Activated T-cell treated with anti-CD3 and anti-CD28 coated beads for 48 hours (primary cell): ENCODE measurements around the gene CLHC1.
"Not testable (repeated sequence)": the region's sequence is repeated elsewhere in the genome, so short reads cannot be mapped to it uniquely, and the experiment has no call there.

Experiments used
- DNase-seq: peaks from one replicate; pipeline ENCODE4 v3.0.0-alpha.2; 2020; ENCODE audit warnings: low read depth

Gene CLHC1

DNA sequence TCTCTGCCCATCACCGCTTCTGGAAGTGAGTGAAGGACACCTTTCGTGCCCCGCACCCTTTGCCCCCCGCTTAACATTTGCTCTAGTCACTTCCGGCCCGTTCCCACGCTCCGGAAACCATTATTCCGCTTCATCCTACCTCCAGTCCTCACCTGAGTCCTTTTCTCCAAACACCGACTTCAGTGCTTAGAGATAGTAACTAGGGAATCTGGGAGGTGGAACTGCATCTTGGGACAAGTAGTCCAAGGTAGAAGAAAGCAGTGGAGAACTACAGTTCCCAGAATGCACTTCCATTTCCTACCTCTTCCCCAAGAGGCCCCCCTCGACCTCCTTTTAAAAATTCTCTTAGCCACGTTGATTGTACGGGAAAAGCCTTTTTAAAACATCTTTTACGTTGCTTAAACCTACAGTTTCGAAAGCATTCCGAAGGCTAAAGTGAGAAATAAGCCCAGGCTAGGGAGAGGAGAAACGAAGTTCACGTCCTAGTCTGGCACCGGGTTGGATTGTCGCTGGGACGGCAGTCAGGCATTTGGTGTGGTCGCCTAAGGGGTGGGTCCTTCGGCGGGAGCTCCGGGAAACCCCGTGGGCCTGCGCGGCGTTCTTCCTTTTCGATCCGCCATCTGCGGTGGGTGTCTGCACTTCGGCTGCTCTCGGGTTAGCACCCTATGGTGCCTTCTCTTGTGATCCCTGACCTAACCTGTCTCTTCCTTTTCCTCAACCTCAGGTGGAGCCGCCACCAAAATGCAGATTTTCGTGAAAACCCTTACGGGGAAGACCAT, at the start of gene CLHC1, which contains the start of gene RPS27A:
CLHC1 (minus strand) TSS at position 210 of the 779 bp plus-strand sequence. CDS start 9,882 bp downstream, outside the sequence.
RPS27A (plus strand) TSS at position 605 of the 779 bp plus-strand sequence; CDS start at position 742, 137 bp downstream.
- peak; percentile 89 for DNase-seq

DNA sequence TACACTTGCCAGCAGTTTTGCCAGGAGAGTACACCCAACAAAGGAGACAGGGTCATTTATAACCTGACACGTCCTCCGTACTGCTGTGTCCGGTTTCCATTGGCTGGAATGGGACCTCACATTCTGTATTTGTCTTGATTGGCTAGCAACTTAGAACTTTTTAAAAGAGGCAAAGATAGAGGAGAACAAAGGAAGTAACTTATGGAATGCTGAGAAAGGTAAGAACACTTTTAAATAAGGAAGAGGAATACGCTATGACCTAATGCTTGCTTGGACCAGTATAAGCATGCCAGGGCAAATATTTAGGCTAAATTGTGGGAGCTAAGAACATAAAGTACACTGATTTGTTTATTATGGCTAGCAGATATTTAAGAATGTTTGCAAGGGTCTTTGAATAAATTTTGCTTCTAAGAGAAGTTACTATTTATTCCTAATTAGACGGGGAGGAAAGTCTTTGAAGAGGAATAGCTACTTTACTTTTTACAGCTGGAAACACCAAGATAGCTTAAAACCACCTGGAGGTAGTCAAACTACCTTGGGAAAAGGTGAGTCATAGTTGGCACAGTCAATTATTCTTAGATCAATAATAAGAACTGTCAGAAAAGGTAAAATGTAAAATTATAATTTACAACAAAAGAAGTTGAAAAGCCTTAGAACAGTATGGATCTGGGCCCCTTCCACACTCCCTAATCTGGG, 48.9 kb upstream of the CLHC1 start:
- DNase-seq: not testable (repeated sequence)

DNA sequence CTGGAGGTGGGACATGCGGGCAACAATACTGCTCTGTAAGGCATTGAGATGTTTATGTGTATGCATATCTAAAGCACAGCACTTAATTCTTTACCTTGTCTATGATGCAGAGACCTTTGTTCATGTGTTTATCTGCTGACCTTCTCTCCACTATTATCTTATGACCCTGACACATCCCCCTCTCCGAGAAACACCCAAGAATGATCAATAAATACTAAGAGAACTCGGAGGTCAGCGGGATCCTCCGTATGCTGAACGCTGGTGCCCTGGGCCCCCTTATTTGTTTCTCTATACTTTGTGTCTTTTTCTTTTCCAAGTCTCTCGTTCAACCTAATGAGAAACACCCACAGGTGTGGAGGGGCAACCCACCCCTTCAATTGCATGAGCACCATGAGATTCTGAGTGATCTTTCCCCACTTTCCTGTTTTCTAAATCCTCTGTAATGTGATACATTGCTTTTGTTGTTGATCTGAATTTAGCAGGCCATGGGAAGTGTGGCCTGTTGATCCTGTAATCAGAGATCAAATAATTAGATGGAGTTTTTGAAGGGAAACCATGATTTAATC, 47.8 kb upstream of the CLHC1 start:
- not testable (repeated sequence) for DNase-seq

DNA sequence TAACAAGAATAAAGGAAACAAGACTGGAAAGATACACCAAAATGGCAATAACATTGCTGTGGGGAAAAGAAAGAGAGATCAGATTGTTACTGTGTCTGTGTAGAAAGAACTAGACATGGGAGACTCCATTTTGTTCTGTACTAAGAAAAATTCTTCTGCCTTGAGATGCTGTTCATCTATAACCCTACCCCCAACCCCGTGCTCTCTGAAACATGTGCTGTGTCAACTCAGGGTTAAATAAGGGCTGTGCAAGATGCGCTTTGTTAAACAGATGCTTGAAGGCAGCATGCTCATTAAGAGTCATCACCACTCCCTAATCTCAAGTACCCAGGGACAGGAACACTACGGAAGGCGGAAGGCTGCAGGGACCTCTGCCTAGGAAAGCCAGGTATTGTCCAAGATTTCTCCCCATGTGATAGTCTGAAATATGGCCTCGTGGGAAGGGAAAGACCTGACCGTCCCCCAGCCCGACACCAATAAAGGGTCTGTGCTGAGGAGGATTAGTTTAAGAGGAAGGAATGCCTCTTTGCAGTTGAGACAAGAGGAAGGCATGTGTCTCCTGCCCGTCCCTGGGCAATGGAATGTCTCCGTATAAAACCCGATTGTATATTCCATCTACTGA, 47.2 kb upstream of the CLHC1 start:
- not testable (repeated sequence) for DNase-seq

DNA sequence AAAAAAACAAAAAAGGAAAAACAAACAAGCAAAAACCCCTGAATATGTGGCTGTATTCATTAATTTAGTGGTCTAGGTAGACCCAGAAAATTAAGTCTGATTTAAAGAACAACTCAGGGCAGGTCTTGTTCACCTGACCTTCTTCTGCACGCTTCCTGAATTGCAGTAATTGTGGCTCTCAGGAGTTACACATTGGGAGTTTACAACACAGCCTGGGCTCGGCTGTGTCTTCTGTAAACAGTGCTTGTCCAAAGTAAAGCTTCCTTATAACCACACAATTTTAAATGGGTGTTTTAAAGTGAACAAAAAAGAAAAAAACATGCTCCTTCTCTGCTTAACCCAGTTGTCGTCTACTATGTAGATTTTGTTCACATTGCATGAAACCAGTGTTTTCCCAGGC, 45.2 kb upstream of the CLHC1 start:
- DNase-seq: no peak

DNA sequence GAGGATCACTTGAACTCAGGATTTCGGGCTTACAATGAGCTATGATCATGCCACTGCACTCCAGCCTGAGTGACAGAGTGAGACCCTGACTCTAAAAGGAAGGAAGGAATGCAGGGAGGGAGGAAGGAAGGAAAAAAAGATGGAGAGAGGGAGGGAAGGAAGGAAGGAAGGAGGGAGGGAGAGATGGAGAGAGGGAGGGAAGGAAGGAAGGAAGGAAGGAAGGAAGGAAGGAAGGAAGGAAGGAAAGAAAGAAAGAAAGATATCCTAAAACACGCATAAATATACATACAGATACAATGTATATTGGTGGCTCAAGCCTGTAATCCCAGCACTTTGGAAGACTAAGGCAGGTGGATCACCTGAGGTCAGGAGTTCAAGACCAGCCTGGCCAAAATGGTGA, 42.3 kb upstream of the CLHC1 start:
- not testable (repeated sequence) for DNase-seq

DNA sequence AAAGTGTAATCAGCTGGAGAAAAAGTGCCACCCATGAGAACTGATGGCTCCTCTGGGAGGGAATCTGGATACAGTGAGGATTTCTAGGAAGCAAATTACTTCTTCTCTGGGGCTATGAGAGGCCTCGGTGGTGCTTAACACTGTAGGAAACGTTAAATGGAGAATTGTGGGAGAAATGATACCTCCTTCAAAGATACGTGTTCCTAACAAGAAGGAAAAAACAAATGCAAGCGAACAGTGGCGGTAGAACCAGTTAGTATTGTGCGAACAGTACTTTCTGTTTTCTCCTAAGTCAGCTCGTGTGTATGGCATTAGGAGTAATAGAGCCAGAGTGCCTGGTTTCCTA, 37.5 kb upstream of the CLHC1 start:
- no peak for DNase-seq

DNA sequence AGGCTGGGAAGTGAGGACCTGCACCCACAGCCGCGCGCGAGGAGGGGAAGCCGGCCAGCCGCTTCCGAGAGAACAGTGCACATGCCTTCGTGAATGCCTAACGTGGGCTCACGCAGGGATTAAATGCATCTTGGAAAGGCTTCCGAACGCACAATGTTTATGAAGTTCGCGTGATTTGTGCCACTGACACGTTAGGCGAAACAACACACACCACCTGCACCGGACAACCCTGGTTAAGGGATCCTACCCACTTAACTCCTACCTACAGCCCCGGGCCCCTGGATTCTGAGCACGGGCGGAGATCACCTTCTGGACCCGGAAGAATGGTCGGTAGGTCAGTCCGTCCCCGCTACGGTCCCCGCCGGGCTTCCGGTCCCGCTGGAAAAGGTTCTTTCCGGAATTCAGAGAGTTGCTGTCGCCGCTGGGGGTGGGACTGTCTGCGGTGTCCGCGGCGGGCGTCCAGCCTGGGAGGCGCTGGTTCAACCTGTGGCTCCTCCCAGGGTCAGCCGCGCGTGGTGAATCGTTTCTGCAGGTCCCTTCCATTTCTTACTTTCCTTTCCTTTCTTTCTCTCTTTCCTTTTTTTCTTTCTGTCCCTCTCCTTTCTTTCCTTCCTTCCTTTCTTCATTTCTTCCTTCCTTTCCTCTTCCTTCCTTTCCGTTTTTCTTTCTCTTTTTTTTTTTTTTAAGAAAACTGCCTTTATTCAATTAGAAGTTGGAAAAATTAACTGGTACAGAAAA, 37.0 kb upstream of the CLHC1 start, which contains the start of gene MTIF2:
MTIF2 (minus strand) TSS at position 325 of the 738 bp plus-strand sequence. CDS start 5,373 bp downstream, outside the sequence.
- peak; percentile 90 for DNase-seq

DNA sequence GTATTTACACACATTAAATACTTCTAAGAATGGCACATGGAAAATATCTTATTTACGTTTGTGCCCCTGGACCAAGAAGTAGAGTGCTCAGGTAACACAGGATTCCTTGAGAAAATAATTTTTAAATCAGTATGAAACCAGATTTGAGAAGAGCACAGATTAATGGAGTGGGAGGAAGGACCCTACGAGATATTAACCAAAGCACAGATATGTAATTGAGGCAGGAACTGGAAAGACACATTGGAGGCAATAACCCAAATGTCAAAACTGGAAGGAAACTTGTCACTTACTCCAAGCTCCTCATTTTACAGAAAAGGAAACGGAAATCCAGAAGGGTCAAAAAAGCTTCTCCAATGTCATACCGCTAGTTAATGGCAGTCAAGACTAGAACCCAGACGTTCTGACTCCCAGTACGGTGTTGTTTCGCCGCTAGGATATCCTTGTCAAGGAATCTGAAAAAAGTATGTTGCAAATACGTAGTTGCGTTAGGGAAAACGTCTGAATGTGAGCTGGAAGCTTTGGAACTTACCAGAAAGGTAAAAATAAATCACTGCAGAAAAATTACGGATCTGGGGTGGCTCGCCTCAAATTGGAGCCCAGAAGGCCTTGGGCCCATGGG, 36.3 kb upstream of the CLHC1 start:
- DNase-seq: no peak

DNA sequence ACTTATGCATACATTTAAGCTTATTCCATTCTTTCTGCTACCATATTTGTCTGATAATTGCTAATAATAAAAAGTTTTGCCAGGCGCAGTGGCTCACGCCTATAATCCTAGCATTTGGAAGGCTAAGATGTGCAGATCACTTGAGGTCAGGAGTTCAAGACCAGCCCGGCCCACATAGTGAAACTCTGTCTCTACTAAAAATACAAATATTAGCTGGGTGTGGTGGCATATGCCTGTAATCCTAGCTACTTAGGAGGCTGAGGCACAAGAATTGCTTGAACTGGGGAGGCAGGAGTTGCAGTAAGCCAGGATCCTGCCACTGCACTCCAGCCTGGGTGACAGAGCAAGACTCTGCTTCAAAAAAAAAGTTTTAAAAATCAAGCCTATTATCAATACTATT, 27.5 kb upstream of the CLHC1 start:
- DNase-seq: not testable (repeated sequence)

DNA sequence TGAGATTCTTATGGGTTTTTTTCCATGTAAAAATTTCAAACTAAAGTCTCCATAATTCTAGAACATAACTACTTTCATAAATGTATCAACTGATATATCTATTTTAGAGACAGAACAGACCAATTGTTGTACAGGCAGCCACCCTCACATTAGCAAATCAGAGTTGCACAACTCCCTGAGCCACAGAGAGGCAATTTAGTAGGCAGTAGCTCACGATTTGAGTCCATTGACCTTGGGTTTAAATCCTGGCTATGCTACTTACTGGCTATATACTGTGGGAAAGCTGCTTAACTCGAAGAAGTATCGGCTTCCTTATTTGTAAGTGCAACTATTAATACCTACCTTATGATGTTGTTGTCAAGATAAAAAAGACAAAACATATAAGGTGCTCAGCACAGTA, 20.7 kb upstream of the CLHC1 start:
- no peak for DNase-seq

DNA sequence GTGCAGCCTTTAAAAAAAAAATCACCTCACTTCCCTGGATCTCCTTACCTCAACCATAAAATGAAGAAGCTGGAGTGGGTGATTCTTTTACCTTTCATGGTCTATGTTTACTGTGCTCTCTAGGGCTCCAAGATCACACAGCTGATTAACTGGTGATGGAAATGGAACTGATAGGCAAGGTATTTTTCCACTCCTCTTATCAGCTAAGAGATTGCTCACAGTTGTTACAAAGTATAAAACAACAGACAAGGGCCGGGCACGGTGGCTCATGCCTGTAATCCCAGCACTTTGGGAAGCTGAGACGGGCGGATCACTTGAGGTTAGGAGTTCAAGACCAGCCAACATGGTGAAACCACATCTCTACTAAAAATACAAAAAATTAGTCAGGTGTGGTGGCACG, 14.9 kb upstream of the CLHC1 start:
- DNase-seq: no peak

DNA sequence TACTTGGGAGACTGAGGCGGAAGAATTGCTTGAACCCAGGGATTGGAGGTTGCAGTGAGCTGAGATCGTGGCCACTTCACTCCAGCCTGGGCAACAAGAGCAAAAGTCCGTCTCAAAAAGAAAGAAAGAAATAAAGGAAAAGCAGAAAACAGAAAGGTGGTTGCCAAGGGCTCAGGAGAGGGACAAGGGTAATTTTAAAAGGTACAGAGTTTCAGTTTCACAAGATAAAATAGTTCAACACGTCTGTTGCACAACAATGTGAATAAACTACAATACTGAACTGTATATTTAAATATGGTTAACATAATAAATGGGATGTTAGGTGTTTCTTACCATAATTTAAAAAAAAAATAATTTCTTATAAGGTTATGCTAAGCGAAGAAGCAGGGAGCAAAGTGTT, 13.3 kb upstream of the CLHC1 start:
- no peak for DNase-seq

DNA sequence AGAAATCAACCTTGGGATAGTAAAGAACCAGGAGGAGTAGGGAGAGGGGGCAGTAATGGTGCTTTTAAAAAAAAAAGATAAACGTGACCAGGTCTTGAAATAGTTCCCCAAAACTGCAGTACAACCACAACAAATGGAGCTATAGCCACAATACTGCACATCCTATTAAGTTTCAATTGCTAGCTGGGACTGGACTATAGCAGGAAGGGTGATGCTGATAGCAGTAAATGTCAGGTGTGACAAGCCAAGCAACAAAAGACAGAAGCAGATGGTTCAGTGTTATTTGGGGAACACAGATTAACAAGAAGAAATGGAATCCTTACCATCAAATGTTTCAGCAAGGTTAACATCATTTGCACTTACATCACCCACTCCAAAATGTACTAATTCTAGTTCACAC, 10.5 kb upstream of the CLHC1 start:
- no peak for DNase-seq

DNA sequence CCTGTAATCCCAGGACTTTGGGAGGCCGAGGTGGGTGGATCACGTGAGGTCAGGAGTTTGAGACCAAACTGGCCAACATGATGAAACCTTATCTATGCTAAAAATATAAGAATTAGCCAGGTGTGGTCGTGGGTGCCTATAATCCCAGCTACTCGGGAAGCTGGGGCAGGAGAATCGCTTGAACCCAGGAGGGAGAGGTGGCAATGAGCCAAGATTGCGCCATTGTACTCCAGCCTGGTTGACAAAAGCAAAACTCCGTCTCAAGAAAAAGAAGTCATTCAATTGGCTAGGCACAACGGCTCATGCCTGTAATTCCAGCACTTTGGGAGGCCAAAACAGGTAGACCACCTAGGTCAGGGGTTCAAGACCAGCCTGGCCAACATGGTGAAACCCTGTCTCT, 9.5 kb upstream of the CLHC1 start:
- not testable (repeated sequence) for DNase-seq

DNA sequence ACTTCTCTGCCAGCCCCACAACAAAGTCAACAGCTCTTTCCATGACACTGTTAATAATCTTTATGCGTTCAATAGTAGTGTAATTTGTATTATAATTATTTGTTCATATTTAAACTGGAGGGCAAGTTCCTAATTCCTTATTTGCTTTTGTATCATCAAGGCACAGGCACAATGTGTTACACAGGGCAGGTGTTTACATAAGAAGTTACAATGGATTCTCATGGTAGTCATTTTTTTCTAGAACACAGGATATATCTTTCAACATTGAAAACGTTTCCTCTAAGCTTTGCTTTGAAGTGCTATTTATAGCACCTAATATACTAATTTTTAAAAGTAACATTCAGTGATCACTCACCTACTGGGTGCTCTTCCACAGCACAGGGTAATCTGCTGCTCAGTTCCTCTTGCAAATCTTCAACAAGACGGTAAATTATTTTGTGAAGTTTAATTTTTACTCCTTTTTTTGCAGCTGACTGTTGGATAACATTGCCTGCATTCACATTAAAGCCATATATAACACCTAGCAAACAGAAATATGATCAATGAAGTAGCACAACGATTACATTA, 7.6 kb upstream of the CLHC1 start:
- DNase-seq: no peak

DNA sequence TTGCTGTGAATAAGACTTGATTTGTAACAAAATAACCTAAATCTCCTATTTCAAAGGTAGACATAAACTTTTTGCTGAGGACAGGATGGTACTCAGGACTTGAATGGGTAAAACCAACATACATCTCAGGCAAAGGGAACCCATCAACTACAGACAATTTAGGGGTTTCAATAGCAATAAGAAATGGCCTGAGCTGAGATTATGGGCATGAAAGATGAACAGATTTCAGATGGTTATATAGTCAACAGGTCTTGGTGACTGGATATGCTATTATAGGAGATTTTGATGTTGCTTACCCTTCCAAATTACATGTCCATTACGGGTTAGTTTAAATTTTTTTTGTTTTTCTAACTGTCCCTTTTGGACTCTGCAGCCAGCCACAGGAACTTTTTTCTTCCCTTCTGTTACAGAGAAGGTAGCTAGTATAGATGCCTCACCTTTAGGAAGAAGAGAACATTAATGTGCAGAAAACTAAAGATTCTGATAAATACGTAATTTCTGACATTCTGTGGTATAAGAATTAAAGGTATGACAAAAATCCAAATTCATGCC, 5.0 kb upstream of the CLHC1 start:
- no peak for DNase-seq

DNA sequence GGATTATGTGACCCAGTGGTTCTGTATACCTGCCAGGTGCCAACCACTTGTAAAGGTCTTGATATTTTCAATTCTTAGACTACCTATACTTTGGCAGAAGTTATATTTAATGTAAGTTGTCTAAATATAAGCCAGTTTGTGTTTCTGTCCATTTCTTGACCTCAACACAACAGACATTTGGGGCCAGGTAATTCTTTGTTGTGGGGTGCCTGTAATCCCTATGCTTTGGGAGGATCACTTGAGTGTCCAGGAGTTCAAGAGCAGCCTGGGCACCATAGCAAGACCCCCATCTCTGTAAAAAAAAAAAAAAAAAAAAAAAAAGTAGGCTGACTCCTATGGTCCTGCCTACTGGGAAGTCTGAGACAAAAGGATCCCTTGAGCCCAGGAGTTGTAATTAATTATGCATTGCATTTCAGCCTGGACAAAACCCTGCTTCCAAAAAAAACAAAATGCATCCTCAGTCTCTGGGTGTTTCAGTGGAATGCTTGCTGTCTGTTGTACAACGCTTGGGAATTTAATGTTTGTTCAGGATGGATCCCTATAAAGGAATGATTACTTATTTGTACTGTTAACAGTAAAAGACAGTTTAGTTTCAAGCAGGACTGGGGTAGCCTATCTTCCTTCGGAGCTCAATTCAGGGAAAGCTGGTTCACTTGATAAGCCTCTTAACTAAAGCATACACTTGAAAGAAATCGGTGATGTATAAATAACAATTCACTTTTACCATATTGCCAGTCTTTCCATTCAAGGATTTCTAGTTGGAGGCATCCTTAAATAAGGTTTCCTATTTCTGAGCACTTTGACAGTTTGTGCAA, 3.8 kb upstream of the CLHC1 start:
- no peak for DNase-seq

DNA sequence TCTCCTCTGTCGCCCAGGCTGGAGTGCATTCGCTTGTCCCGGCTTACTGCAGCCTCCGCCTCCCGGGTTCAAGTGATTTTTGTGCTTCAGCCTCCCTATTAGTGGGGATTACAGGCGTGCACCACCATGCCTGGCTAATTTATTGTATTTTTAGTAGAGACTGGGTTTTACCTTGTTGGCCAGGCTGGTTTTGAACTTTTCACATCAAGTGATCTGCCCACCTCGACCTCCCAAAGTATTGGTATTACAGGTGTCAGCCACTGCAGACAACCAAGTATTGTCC, 1.5 kb upstream of the CLHC1 start:
- DNase-seq: no peak
